Activated CD4-positive, CD25-positive, alpha-beta regulatory T cell (primary cell): Measurements from ENCODE around the gene FCRL2.
A peak's percentile ranks its signal among the peaks of the same experiment; 100 is the strongest.
"Not testable (repeated sequence)": the region's sequence is repeated elsewhere in the genome, so short reads cannot be mapped to it uniquely, and the experiment has no call there.

Experiments used
- DNase-seq, 4 experiments: peaks; one replicate each; lab custom pipeline; 2025; lab: John Stamatoyannopoulos, UW

Gene FCRL2

DNA sequence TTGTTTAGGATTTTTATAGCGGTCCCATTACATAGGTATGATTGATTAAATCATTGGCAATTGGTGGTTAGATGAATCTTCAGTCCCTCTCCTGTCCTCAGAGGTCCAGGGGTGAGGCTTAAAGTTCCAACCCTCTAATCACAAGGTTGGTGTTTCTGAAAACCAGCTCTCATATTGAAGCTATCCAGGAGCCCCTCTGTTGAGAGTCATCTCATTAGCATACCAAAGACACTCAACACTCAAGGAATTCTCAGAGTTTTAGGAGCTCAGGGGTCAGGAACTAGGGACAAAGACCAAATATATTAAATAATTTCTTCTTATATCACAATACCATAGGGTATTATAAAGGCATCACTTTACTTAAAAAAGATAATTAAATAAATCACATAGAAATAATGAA lies 23.3 kb downstream of the FCRL2 start:
- DNase-seq, result no peak

DNA sequence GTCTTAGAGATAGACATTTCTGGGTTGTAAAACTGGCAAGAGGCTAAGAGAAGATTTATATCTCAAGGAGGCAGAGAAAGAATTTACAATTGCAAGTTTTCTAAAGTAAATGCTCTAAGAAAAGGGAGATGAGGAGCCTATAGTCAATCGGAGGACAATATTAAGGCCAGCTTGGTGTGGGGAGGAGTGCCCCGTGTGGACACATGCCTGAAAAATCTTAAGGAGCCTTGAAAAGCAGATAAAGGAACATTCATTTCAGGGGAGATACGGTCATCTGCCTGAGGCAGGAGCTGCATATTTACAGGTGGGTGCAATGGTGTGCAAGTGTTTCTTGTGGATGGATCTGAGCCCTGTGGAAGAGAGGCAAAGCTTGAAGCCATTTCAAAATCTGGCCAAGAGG lies 25.6 kb downstream of the FCRL2 start:
- DNase-seq, result no peak

DNA sequence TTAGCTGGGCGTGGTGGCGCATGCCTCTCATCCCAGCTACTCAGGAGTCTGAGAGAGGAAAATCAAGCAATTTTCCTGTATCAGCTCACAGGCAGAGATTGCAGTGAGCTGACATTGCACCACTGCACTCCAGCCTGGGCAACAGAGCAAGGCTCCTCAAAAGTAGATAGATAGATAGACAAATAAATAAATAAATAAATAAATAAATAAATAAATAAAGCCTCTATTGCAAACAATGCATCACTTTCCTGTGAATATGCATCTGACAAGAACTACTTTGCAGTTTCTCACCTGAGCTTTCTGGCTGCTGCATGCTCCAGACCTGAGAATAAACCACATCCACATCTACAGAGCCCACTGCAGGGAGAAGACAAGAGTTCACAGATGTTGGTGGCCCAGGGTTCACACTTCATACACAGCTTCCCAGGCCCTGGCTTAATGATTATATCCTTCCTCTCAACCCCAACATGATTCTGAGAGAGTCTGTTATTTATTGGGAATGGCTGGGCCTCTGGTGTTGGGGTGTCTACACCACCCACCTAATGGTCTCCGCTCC lies 28.6 kb downstream of the FCRL2 start:
- DNase-seq, result no peak

DNA sequence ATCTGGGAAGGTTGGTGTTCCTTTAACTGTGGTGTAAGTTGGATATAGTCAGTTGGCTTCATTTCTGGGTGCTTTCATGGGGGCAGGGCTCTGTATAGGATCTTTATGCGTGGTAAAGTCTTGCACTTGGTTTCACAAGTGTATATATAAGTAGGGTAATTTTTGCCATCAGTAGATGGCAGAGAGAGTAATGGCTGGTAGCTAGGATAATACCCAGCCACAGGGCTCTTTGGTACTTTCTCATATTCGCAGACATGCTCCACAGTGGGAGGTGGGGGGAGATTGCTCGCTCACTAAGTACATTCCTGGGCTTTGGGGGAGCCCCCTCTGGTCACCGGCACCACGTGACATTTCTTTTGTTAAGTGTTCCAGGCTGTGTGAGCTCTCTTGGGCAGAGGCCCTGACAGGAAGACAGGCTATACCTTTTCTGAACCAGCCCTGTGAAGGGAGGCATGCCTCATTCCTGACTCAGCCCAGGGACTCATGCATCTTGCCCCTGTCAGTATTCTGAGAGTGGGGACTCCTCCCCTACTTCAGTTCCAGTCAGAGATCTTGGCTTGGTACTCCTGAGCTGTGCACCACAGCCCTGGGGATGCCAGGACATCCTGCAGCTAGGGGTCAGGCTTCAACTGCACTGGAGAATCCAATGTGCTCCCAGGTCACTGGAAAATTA lies 37.6 kb downstream of the FCRL2 start:
- no peak for DNase-seq

DNA sequence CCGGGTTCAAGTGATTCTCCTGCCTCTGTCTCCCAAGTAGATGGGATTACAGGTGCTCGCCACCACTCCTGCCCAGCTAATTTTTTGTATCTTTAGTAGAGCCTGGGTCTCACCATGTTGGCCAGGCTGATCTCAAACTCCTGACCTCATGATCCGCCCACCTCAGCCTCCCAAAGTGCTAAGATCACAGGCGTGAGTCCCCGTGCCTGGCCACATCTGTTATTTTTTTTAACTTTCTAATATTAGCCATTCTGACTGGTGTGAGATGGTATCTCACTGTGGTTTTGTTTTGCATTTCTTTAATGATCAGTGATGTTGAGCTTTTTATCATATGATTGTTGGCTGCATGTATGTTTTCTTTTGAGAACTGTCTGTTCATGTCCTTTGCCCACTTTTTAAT lies 40.9 kb downstream of the FCRL2 start:
- DNase-seq, result not testable (repeated sequence)

DNA sequence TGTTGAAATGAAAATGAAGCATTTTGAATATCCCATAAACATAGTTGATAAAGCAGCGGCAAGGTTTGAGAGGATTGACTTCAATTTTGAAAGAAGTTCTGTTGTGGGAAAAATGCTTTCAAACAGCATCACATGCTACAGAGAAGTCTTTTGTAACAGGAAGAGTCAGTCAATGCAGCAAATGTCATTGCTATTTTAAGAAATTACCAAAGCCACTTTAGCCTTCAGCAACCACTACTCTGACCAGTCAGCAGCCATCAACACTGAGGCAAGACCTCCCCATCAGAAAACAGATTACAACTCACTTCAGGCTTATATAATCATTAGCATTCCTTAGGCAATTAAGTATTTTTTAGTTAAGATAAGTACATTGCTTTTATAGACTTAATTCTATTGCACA lies 42.6 kb downstream of the FCRL2 start:
- DNase-seq, result no peak

DNA sequence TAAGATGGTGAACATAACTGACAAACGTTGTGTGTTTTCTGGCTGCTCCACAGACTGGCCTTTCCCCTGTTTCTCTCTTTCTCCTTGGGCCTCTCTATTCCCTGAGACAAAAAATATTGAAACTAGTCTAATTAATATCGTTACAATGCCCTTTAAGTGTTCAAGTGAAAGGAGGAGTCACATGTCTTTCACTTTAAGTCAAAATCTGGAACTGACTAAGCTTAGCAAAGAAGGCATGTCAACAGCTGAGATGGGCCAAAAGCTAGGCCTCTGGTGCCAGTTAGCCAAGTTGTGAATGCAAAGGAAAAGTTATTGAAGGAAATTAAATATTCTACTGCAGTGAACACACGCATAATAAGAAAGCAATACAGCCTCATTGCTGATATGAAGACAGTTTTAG lies 44.2 kb downstream of the FCRL2 start:
- no peak for DNase-seq

- no peak for DNase-seq
Observed at GRCh38 chr1:157725221-157725577, 51.7 kb downstream of the FCRL2 start.

DNA sequence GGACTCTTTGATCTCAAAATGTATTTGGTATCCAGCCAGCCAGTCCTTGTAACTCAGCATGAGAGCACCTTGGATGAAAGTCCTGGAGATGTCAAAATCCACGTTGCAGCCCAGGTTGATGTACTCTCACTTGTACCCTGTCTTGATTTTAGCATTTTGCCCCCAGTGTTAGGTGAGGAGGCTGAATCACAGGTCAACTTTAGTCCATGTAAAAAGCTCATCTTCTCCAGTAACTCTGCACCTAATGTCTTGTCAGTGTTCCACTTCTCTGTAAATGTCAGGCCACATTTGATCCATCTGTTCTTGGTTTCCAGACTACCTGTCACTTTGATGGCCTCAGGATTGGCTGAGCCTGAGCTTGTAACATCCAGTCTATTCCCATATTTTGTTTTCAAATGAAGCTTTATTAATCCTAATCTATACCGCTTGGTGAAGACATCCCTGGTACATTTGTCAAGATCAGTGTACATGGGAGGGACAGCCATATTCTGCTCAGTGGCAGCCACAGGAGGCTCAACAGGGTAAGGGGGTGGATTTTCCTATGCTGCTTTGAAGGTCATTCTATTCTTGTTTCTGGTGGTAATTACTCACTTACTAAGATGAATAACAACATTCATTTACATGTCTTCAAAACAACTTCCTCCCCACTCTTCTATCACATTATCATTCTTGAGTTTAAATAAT lies 52.3 kb downstream of the FCRL2 start:
- no peak for DNase-seq

DNA sequence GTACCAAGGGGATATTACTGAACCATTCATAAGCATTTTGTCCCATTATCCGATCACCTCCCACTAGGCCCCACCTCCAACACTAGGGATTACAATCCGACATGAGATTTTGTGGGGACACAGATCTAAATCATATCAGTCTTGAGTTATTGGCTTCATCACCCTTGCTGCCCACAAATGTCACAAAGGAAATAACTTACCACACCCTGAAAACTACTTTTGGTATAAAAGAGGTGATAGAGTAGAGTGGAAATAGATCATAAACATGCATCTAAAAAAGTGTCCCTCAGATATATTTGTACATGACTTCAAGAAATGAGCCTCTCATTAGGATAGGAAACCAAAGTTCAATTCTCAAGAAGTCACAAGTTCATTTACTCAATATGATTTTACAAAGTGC lies 53.8 kb downstream of the FCRL2 start:
- DNase-seq, result no peak

DNA sequence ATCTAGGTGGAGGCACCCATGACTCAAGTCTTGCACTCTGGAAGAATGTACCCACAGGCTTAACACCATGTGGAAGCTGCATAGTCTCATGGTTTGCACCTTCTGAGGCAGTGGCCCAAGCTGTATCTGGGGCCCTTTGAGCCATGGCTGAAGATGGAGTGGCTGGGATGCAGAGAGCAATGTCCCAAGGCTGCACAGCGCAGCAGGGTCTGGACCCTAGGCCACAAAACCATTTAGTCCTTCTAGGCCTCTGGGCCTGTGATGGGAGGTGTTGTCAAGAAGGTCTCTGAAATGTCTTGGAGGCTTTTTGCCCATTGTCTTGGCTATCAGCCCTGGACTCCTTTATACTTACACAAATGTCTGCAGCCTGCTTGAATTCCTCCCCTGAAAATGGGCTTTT lies 54.9 kb downstream of the FCRL2 start:
- no peak for DNase-seq

DNA sequence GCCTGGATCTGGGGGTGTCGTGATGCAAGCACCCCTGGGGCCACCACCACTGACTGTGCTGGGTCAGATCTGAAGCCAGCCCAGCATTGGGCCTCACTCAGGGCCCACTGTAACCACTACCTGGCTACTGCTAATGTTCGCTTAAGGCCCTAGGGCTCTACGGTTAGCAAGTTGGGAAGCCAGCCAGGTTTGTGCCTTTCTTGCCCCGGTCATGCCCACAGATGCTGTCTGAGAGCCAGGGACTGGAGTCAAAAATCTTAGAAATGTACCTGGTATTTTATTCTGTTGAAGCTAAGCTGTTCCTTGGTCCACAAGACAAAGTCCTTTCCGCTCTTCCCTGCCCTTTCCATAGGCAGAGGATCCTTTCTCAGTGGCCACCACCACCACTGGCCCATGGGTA lies 61.2 kb downstream of the FCRL2 start:
- DNase-seq, result no peak

GRCh38 chr1:157711802-157712201 lies 65.1 kb downstream of the FCRL2 start:
- no peak for DNase-seq

GRCh38 chr1:157704878-157705277 lies 72.1 kb downstream of the FCRL2 start:
- DNase-seq, result no peak

DNA sequence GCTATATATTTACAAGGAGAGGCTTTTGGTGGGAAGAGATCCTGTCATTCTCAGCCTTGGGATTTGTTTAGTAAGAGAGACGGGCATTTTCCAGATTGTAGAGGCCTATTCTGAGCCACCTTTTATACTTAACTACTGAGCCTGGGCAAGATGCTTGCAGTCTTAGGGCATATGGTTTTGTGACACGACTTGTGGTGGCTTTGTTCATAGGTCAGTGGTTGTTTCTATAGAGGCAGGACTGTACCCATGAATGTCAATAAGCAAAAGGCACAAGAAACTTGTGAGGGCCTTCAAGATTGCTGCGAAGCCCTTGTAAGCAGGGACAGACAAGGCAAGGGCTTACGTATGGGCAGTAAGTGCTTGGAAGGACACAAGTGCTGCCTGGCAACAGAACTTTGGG lies 73.0 kb downstream of the FCRL2 start:
- DNase-seq, result no peak

DNA sequence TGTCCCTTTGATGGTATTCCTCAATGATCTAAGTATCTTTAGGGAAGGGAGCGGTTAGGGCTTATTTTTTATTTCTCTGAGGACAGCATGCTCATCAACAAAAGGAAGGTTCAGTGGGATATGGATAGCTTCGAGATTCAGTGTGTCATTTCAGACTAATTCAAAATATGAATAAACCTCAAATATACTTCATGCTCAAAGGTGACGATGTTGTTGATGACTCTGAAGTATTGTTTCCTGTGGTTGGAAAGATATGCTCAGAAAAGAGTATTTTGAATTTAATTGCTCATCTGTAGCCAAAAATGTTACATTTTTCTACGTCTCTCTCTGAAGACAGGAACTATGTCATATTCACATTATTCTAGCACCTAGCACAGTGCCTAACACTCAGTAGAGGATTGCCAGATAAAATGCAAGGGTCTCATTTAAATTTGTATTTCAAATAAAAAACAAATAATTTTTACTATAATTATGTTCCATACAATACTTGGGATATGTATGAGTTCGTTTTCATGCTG lies 74.6 kb downstream of the FCRL2 start:
- no peak for DNase-seq

- DNase-seq, result peak in 1 of 4 experiments; percentile 7
Observed at GRCh38 chr1:157700732-157701131, 76.2 kb downstream of the FCRL2 start, which contains the start of gene FCRL3. FCRL3 (minus strand) TSS chr1:157700769; CDS start chr1:157700489, 280 bp downstream.

DNA sequence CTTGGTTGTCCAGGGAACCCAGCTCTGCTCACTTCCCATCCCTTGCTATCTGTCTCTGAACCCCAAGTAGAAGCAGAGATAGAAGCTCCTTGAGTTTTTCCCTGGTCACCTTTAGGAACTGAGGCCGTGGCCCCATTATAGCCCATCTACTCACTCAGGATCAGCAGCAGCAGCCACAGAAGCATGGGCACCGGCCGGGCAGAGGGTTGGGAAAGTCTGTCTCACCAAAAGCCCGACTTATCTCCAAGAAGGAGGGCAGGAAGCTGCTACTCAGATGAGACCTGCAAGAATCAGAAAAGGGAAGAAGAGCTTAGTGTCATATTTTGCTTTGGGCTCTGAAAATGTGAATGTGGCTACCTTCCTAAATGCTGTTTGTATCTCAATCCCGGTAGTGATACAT lies 76.6 kb downstream of the FCRL2 start:
- no peak for DNase-seq

- no peak for DNase-seq
Observed at GRCh38 chr1:157697781-157698569, 79.0 kb downstream of the FCRL2 start.

- no peak for DNase-seq
Observed at GRCh38 chr1:157696966-157697628, 79.8 kb downstream of the FCRL2 start.
